Ureter (tissue), 1 donor: ENCODE measurements around the gene SYTL1. TPM values are rescaled to one million over a fixed set of nuclear protein-coding genes. Genes with fewer than 3 reads are reported as not detected.
A peak's percentile ranks its signal among the peaks of the same experiment; 100 is the strongest.

Source experiments
- DNase-seq: peaks from one replicate; pipeline ENCODE4 v3.0.0-alpha.2; 2020; ENCODE audit warnings: low spot score
- total RNA-seq: library from RNA; stranded (reverse); gene quantifications from one replicate; pipeline ENCODE4 v1.2.4, GENCODE V29; 2023
- donor health status: DM: yes; HTN: yes; CAD: no.

SYTL1 gene, protein sequence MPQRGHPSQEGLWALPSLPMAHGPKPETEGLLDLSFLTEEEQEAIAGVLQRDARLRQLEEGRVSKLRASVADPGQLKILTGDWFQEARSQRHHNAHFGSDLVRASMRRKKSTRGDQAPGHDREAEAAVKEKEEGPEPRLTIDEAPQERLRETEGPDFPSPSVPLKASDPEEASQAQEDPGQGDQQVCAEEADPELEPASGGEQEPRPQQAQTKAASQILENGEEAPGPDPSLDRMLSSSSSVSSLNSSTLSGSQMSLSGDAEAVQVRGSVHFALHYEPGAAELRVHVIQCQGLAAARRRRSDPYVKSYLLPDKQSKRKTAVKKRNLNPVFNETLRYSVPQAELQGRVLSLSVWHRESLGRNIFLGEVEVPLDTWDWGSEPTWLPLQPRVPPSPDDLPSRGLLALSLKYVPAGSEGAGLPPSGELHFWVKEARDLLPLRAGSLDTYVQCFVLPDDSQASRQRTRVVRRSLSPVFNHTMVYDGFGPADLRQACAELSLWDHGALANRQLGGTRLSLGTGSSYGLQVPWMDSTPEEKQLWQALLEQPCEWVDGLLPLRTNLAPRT
- total RNA-seq, result 93.6 TPM

DNA sequence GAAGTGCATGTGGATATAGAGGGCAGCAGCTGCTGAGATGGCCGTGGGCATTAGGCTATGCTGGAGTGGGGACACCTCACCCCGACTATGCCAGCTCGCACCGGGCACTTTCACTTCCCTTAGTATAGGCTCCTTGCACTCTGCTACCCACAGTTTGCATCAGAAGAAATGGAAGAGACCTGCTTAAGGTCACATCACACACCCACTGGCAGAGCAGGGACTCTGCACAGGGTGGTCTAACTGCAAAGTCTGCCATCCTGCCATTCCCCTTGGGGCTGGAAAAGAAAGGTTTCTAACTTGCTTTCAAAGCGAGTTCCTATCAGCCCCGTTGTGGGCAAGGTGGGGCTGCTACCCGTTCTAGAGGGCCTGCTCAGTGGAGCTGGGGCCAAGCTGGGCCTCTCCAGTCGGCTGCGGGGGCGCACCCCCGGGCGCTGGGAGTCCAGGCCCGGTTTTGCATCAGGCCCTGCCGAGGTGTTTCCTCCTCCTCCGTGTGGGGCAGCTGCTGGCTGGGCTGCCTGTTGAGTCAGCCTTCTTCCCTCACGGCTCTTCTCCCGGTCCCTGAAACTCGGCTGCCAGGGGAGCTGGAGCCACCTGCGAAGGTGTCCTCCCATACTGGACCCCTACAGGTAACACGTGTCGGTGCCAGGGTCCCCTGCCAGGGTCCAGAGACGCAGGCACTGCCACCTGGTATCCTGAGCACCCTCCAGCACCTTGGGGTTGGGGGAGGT, at the start of gene SYTL1:
Gene SYTL1 (plus strand): TSS at position 498 of the 728 bp plus-strand sequence. CDS start 3,313 bp downstream, outside the sequence.
- DNase-seq, result peak; percentile 78

GRCh38 chr1:27292106-27292505, 49.7 kb upstream of the SYTL1 start:
- no peak for DNase-seq

DNA sequence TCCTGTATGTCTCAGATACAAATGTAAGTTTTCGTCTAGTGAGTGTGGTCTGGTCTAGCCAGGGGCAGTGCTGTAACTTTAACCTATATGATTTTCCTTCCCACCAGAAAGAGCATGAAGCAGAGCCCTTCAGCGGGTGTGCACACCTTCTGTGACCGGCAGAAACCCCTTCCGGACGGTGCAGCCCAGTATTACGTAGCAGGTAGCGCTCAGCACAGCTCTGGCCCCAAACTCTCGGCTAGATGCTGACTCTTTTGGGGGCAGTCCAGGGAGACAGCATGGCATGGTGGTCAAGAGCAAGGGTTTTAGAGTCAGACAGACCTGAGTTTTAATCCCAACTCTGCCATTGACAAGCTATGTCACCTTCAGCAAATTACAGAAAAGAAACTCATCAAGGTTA, 47.9 kb upstream of the SYTL1 start:
- DNase-seq, result no peak

- peak; percentile 74 for DNase-seq
Observed at GRCh38 chr1:27296773-27297291, 45.0 kb upstream of the SYTL1 start.

DNA sequence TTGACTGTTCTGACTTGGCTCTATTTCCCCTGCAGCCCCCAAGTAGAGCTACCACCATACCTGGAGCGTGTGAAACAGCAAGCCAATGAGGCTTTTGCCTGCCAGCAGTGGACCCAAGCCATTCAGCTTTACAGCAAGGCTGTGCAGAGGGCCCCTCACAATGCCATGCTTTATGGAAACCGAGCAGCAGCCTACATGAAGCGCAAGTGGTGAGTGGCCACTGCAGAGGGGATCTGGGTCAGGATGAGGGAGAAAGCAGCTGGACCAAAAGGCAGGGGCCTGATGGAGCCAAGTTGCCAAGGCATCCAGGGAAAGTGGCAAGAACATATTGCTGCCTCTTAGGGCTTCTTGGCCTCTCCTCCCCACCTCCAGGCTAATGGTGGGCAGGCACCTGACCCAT, 43.9 kb upstream of the SYTL1 start:
- DNase-seq, result no peak

- DNase-seq, result no peak
Observed at GRCh38 chr1:27298632-27299384, 43.0 kb upstream of the SYTL1 start.

DNA sequence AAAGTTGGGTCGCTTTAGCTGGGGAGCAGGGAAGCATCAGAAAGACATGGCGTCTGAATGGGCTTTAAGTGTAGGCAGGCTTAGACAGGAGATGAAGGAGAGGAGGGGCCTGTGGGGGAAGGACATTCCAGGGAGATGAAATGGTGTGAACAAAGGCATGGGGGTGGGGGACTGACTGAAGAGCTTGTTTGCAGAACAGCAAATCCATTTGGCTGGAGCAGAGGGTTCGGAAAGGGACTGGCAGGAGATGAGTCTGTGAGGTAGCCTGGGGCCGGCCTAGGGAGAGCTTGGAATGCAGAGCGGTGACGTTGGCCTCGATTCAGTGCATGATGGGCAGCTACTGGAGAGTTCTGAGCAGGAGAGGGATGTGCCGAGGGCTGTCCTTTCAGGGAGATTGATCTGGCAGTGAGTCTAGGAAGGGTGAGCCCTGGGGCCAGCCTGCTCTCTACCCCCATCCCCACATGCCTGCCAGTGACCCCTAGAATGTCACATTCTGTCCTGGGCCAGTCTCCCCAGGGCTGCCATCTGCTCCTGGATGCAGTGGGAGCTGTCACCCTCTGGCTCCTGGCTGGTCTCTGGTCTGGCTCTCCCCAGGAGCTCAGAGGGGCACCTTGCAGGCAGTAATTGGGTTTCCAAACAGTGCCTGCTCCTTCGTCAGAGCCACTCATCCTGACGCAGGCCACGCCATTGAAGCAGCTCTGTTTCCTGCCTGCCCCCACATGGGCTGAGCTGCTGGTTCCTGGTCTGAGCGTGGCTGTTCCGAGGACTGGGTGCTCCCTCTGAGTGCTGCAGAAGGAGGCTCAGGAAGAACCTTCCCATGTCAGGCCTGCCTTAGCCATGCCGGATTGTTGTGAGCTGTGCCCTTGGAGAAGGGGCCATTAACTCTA, 42.2 kb upstream of the SYTL1 start:
- peak; percentile 85 for DNase-seq

- peak; percentile 88 for DNase-seq
Observed at GRCh38 chr1:27300341-27301051, 41.3 kb upstream of the SYTL1 start.

DNA sequence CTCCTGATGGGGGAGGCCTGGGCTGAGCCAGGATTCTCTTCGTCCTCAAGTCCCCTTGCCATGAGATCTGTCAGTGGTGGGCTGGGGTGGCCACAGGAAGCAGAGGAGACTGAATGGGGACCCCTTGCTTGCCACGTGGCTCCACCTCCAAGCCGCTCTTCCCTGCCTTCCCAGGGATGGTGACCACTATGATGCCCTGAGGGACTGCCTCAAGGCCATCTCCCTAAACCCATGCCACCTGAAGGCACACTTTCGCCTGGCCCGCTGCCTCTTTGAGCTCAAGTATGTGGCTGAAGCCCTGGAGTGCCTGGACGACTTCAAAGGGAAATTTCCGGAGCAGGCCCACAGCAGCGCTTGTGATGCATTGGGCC, 40.8 kb upstream of the SYTL1 start:
- DNase-seq, result no peak

DNA sequence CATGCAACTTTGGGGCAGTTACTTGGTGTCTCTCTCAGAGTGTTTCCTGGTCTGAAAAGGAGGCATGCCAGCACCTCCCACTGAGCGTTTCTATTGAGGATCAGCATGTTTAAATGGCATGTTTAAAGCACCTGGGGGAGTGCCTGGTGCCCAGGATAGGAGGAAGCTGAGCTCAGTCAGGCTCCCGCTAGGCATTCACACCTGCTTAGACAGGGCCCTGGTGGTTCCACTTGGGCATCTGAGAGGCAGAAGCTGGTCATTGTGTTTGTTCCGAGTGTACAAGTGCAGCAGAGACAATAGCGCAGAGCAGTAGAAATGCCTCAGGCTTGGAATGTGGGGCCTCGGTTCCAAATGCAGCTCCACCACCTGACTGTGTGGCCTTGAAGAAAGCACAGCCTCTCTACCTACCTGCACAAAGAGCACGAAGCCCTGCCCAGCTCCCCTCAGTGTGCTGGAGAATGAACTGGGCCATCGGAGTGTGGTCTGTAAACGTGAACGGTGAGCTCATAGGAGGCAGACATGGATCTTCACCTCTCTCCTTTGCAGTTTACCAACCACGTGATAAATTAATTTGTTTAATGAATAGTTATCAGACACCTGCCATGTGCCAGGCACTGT, 40.1 kb upstream of the SYTL1 start:
- no peak for DNase-seq

DNA sequence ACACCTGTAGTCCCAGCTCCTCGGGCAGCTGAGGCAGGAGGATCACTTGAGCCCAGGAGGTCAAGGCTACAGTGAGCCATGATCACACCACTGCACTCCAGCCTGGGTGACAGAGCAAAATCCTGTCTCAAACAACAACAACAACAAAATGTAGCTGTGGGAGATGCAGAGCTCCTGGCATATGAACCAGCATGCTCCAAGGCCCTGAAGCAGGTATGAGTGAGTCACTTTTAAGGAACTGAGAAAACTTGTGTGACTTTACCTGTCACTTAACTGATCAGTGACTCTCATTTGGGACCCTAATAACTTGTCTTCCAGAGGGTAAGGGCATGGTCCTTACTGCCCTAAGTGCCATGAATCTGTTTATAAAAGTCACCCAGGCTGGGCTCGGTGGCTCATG, 39.2 kb upstream of the SYTL1 start:
- DNase-seq, result no peak

DNA sequence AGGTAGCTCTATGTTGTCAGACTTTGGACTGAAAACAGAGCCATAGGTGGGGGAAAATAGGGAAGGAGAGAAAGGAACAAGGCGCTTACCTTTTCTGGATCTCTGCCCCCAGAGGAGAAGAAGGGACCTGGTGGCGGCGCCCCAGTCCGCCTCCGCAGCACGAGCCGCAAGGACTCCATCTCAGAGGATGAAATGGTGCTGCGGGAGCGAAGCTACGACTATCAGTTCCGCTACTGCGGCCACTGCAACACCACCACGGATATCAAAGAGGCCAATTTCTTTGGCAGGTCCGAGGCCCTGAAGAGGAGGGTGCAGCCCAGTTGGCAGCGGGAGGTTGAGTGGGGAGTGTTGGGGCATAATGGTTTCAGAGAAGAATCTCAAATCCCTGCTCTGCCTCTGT, 38.3 kb upstream of the SYTL1 start:
- no peak for DNase-seq

DNA sequence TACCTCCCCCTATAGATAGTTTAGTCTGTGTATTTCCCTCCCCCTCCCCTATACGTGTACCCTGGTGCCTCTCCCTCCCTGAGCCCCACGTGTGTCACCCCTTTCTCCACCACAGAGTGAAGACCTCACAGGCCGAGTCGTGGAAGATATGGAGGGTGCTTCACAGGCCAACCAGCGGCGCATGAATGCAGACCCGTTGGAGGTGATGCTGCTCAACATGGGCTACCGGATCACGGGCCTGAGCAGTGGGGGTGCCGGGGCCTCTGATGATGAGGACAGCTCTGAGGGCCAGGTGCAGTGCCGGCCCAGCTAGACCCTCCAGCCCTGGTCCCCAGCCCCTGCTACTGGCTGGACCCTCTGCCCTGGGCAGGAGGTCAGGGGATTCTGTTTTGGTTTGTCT, 35.8 kb upstream of the SYTL1 start:
- DNase-seq, result no peak

GRCh38 chr1:27306892-27307761, 34.7 kb upstream of the SYTL1 start:
- no peak for DNase-seq

DNA sequence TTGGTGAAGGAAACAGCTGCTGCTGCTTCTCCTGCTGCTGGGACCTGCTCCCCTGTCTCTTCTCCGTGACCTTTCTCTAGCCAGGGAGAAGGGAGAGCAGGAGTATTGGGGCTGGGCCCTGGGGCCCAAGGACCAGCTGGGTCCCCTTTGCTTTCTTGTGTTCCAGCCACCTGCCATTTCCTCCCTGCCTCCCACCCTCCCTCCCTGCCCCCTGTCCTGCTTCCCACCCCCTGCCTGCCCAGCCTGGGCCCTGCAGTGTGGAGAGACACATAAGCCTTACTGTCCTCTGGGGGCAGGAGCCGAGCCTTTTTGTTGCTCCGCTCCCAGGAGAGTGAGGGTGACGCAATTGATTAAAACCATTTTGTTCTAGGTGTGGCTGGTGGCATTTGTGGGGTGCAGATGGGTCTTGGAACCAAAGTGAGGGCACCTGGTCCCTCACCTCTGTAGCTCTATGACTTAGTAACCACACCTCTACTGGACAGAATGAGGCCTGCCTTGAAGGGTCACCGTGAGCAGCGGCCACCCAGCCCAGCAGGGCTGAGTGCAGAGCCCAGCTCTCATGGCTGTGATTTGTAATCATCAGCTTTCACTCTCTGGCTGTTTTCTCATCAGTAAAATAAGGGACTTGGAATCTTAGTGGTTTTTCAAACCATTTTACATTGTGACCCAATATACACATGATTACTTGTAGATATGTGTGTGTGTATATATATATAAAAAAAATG, 33.8 kb upstream of the SYTL1 start:
- DNase-seq, result no peak

- no peak for DNase-seq
Observed at GRCh38 chr1:27314169-27314568, 27.7 kb upstream of the SYTL1 start.

DNA sequence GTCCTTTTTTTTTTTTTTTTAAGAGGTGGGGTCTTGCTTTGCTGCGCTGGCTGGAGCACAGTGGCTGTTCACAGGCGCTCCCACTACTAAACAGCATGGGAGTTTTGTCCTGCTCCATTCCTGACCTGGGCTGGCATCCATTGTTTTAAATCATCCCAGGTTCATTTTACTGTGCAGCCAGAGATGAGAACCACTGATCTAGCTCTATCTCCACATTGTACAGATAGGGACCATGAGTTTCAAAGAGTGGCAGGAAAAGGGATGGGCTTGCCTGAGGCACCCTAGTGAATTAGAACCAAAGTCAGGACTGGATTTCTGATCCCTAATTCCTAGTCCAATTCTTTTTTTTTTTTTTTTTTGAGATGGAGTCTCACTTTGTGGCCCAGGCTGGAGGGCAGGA, 27.1 kb upstream of the SYTL1 start:
- no peak for DNase-seq

- no peak for DNase-seq
Observed at GRCh38 chr1:27316860-27317259, 25.0 kb upstream of the SYTL1 start.
